ENCODE results near the gene BATF3.
"Not testable (repeated sequence)": the region's sequence is repeated elsewhere in the genome, so short reads cannot be mapped to it uniquely, and the experiment has no call there.

Gene BATF3

DNA sequence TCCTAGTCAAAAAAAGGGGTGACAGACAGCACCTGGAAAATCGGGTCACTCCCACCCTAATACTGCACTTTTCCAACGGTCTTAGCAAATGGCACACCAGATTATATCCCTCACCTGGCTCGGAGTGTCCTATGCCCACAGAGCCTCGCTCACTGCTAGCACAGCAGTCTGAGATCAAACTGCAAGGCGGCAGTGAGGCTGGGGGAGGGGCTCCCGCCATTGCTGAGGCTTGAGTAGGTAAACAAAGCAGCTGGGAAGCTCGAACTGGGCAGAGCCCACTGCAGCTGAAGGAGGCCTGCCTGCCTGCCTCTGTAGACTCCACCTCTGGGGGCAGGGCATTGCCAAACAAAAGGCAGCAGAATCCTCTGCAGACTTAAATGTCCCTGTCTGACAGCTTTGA lies 41.4 kb downstream of the BATF3 start:
- DNase-seq (ENCODE audit: low read depth): not testable (repeated sequence)

DNA sequence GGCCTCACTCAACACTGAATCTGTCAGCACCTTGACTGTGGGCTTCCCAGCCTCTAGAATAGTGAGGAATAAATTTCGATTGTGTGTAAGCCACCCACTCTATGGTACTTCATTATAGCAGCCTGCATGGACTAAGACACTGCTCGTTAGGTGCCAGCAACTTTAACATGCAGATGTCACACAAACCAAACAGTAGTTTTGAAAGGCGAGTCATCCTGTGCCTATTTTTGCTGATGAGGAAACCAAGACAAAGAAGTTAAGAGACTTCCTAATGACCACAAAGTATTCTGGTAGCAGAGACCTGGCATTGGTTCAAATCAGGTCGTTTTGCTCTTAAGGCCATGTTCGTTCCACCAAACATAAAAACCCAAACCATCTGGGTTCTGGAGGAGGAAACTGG lies 42.9 kb downstream of the BATF3 start:
- DNase-seq (ENCODE audit: low read depth): no peak

DNA sequence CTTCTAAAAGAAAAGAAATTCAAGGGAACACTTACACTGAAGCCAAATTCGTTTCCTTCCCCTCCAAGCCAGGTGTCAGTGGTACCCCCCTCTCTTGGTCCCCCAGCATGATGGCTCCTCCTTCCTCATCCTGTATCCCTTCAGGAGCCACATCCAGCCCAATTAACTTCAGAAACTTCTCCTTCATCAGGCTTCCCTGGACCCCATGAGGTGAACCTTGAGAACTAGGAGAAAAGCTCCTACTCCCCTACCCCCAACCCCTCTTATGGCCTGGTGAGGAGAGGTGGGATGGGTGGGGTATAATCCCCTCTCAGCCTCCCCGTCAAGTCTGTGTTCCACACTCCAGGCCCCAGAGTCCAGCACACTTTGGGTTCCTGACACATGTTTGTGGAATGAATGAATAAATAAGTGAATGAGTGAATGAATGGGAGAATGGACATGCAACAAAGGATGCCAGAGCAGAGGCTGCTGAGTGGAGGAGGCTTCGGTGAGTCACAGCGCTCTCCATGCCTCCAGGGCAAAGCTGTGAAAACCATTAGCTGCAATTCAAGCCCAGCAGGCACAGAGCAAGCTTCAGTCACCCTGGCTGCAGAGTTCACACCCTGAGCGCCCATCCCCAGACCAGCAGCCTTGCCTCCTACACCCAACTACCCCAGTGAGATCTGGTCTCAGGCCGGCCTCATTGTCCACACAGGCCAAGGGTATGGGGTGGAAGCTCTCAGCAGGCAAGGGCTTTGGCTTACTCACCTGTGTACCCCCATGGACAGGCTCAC lies 43.8 kb downstream of the BATF3 start:
- no peak for DNase-seq (ENCODE audit: low read depth)

DNA sequence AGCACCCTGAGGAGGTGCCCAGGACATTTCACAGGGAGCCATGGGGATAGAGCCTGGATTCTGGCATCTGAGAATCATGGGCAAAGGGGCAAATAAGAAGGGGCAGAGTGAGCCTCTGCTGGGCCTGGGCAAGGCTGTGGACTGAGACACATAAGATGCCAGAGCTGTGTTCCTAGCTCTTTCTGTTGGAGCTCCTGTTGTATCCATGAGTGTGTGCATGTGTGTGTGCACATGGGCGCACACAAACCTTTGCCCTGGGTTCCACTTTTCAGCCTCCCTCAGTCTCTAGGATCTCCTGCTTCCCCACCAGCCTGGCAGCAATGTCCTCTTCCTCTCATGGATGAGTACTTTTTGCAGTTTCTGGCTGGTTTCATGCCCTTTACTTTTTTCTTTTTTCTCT lies 47.0 kb downstream of the BATF3 start:
- DNase-seq (ENCODE audit: low read depth): no peak

DNA sequence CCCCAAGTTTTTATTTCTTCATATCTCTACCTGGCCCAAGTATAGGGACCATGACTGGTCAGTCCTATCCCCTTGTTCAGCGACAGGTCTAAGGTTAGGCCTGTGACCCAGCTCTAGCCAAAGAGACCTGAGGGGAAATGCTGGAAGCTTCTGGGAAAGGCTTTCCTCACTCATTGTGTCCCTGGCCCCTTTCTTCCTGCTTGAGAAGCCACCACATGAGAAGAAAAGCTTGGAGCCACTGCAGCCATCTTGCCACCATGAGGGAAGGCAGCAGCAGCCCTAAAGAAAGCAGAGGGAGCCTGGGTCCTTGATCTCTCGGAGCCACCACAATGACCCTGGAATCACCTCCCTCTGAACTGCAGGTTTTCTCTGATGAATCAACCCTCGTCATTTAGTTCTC lies 47.7 kb downstream of the BATF3 start:
- DNase-seq (ENCODE audit: low read depth): no peak

DNA sequence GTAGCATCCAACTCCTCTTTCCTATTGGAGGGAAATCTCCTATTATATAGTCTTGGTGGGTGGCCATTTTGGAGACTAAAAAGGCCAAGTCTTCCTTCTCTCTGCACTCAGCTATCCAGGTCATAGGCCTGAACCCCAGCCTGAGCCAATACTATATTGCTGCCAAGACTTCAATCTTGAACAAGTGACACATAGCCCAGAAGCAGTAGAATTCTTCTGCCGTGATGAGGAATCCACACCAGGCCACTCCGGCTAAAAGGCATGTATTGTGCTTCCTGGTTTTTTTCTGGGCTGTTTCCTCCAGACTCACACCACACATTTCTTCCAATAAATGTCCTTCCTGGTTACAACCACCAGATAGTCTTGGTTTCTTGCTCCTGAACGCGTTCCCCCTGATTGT lies 48.1 kb downstream of the BATF3 start:
- DNase-seq (ENCODE audit: low read depth): no peak

DNA sequence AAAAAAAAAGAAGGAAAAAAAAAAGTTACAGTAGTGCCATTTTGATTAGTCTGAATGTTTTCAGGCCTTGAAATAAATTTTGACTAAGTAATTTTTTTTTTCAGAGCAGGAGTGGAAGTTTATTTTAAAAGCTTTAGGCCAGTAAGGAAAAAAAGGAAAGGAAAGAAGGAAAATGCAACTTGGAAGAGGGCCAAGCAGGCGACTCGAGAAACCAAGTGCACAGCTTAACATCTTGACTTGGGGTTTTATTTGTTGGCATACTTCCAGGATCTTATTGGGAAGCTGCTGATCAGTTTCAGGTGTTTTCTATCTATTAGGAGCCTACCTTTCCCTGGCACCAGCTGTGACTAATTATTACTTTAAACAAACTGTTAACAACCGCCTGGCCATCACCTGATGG lies 49.4 kb downstream of the BATF3 start:
- DNase-seq (ENCODE audit: low read depth): no peak

DNA sequence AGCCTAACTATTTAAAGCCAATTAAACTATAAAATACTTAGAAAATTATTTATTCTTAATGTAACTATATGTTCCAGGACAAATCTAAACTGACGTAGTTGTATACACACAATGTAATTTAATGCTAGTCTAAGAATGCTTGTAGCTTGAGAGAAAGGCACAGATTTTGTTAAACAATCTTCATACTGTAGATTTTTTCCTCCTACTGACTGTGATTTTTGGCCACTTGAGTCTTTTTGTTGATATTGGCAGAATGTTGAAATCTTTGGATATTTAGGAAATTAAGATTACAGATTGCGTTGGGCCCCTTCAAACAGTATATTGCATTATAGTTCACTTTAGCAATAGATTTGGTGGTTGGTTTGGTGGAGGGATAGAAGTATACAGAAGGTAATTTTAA lies 50.6 kb downstream of the BATF3 start:
- DNase-seq (ENCODE audit: low read depth): no peak

DNA sequence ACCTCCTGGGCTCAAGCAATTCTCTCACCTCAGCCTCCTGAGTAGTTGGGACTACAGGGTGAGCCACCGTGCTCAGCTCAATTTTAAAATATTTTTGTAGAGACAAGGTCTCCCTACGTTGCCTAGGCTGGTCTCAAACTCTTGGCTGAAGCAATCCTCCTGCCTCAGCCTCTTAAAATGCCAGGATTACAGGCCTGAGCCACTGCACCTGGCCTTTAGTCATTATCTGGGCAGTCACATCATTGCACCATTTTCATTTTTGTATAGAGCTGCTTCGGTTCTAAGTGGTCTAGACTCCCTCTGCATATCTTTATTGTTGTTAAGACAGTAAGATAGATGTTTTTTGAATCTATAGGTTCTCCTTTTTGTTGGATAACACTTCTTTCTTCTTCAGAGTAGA lies 51.2 kb downstream of the BATF3 start:
- no peak for DNase-seq (ENCODE audit: low read depth)

DNA sequence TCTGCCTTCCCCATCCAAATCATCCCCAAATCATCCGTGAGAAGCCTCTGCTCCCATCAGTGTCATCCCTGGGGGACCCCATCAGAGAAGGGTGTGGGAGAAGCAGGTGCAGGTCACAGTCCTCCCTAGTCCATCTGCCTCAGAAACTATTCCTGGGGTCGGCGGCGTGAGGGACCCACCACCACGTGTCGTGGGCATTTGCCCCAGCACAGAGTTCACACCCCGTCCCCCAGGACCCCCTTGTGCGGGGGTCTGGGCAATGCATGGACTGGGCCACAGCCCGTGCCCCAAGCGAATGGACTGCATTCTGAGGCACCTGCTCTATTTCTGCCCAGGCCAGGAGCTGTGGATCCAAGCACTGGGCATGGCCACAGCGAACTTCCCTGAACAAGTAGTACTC lies 52.6 kb downstream of the BATF3 start:
- no peak for DNase-seq (ENCODE audit: low read depth)

DNA sequence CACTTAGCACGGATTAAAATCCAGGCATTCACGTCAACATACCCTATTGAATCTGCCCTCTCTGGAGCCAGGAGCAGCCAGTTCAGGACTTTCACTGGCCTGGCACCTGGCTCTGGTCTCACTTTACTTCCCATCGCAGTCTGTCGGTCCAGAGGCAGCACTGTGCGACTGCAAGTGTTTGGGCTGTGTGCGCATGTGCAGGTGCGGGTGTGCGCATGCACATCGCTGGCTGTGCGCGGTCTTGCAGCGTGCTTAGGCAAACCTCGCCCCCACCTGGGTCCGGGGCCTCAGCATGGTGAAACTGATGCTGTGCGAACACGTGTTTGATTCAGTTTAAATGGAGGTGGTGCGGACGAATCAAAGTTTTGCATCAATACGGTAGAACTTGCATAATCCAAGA lies 53.1 kb downstream of the BATF3 start:
- DNase-seq (ENCODE audit: low read depth): no peak

DNA sequence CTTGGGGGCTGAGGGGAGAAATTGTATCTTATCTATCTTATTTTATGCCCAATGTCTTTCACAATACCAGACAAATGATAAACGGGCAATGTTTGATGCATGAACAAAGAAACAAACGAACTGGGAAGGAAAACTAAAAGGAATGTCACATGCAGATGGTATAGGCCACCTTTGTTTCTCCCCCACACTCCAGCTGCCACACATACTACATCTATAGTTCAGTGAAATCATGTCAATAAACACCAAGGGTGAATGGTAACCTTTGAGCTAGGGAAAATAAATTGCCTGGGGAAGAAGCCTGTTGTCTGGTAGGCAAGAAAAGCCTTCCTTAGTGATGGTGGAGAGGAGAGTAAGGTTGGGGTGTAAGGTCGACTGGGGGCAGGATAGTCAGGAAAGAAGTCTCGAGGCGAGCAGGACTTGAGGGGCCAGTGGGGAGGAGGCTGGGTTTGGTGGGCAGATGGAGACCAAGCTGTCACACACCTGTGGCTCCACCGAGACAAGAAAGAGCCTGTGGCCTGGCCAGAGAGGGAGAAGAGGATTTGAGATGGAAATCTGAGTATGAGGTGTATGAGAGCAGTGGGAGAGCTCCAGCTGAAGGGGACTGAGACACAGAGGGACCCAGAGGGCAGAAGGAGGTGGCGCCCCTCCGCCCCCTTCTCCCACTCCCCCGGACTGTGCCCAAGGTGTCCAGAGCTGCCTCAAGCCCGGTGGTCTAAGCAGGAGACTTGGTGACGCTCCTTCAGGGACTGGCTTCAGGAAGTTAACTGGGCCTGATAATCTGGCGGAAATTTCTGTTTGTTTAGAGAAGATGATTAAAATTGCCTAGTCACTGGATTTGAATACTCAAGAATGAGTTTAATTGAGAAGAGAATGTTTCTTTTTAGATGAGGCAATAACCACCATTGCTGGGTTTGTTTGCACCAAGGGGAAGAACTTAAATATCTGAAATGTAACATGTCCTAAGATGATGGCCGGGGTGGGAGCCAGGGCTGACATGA lies 53.8 kb downstream of the BATF3 start:
- no peak for DNase-seq (ENCODE audit: low read depth)

DNA sequence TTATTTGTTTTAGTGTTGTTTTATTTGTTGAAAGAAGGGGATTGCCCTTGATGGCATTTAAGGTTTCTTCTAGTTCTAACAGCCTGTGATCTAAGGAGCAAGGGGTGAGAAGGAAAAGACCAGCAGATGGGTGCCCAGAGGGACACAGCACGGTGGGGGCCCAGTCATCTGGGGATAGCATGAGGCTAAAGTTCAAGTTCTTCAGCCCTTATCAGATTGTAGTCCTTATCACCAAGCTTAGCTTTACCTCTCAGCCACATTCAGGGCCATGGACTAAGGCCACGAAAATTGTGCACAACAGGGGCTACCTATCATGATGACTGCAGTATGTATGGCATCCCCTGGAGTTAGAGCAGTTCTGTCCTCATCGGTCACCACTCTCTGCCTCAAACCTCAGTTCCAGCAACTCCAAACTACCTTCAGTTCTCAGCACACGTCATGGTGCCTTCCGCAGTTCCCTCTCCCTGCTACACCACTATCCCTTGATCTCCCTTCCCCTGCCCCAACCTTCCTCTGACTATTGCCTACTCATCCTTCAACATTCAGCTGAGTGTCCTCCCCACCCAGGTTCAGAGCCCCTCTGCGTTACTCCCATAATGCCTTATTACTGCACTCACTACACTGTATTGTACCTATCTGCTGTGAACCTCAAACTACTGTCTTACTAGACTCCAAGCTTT lies 54.6 kb downstream of the BATF3 start:
- no peak for DNase-seq (ENCODE audit: low read depth)

DNA sequence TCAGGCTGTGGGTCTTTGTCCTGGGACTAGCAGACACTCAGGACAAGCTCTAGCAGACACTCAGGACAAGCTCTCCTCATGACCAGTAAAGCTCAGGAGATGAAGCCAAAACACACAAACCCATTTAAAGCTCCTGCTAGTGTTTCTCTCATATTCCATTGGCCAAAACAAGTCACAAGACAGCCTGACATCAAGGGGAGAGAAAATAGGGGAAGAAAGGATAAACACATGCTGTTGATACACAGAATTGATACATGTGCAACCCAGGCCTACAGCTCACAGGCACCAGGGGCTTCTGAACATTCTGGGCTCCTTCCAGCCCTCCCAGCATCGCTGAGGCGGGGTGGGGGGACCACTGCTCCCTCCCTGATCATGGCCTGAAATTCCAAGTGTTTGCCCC lies 55.8 kb downstream of the BATF3 start:
- no peak for DNase-seq (ENCODE audit: low read depth)

DNA sequence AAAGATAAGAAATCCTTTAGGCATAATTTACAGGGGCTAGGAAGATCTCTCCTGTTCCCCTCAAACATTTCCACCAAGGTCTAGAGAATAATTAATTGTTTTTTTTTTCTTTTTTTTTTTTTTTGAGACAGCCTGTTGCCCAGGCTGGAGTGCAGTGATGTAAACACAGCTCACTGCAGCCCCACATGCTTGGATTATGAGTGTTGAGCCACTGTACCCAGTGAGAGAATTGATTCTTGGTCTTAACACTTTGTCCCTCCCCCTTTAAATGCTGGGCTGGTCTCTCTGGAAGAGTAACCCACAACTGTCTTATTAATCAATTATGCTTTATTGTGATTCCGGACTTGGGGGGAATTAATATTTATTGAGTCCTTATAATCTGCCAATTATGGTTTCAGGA lies 57.7 kb downstream of the BATF3 start:
- no peak for DNase-seq (ENCODE audit: low read depth)

DNA sequence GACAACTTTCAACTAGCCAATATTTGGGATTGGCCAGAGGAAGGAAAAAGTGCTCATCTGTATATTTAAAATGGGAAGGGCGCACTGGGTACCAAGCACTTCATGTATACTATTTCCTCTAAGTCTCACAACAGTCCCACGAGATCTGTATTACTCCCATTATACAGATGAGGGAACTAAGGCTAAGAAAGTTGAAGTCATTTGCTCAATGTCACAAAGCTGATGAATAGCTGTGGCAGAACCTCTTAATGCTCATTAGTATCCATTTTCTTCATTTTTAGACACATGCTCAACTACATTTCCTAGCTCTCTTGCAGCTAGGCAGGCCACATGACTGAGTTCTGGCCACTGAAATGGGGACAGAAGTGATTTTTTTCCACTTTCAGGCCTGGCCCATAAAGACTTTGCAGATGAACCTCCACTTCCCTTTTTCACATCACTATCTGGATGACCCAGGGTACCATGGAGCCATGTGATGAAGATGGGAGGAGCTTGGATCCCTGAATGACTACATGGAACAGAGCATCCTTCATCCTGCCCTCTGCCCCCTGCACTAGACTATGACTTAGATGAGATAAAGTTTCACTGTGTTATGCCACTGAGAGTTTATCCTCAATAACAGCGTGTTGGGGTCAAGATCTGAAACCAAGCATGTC lies 59.3 kb downstream of the BATF3 start:
- no peak for DNase-seq (ENCODE audit: low read depth)

DNA sequence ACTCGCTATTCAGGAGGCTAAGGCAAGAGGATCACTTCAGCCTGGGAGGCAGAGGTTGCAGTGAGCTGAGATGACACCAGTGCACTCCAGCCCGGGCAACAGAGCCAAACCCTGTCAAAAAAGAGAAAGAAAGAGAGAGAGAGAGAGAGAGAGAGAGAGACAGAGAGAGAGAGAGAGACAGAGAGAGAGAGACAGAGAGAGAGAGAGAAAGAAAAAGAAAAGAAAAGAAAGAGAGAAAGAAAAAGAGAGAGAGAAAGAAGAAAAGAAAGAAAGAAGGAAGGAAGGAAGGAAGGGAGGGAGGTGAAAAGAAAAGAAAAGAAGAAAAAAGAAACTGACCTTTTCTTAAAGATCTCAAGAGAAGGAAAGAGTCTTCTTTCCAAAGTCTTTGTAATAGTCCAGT lies 60.1 kb downstream of the BATF3 start:
- DNase-seq (ENCODE audit: low read depth): not testable (repeated sequence)

DNA sequence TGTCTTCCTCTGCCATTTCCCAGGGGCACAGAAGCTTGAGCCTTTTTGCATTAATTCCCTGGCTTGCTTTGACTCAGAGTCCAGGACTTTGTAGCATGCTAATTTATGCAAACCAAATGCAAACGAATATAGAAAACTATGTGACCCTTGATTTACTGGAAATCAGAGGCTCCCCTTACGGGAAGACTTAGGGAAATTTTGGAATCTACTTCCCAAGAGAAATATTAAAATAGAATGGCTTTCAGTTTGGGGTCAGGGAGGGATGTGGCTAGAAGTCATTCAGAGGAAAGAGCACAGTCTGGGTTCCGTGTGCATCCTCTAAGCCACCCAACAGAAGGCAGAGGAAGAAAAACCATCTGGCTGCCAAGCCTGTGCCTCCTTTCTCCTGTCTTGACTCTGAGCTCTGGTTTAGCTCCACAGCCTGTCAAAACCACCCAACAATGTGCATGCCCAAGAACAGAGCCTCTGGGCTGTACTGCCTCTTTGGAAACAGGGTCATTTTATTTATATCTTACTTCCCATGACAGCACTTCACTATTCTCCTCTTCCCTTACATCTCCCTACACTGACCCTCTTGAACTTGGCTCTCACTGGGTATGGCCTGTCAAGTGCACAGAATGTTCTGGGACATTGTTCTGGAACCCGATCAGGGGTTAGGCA lies 61.0 kb downstream of the BATF3 start:
- no peak for DNase-seq (ENCODE audit: low read depth)

DNA sequence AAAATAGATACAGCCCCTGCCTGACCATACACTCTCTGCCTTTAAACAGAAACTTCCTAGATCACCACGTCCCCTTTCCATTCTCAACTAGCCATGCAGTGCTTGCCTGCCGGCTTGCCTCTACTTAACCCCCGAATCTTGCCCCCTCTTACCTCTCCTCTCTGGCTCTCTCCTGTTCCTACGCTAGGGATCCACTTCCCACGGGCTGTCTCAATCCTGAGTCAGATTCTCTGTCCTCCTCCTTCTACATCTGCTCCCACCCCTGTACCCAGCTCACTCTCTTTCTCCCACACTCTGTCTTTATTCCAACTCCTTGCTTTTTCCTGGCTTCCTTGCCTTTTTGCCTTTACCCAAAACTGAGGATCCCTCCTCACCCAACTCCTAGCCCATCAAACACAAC lies 61.7 kb downstream of the BATF3 start:
- no peak for DNase-seq (ENCODE audit: low read depth)

All from activated T-cell treated with anti-CD3 and anti-CD28 coated beads for 24 hours (primary cell).